HG03565 (cell line): ENCODE data around the gene GDAP1L1.
"Not testable (repeated sequence)": the region's sequence is repeated elsewhere in the genome, so short reads cannot be mapped to it uniquely, and the experiment has no call there.

Experiments used
- ATAC-seq: cut with Tn5 transposase; IDR thresholded peaks from one replicate; pipeline ENCODE4 v1.9.1; 2021; ENCODE audit warnings: mild to moderate bottlenecking, moderate library complexity; ENCODE audit not compliant: unreplicated experiment

The GDAP1L1 gene

GRCh38 chr20:44299011-44299535 lies 52.0 kb downstream of the GDAP1L1 start:
- not testable (repeated sequence) for ATAC-seq

- no peak for ATAC-seq
These were observed 54.2 kb downstream of the GDAP1L1 start for GRCh38 chr20:44301285-44301684.

GRCh38 chr20:44302026-44302669 lies 55.0 kb downstream of the GDAP1L1 start:
- no peak for ATAC-seq

- no peak for ATAC-seq
These were observed 55.6 kb downstream of the GDAP1L1 start for GRCh38 chr20:44302736-44303135.

- ATAC-seq, result no peak
These were observed 57.3 kb downstream of the GDAP1L1 start for GRCh38 chr20:44304383-44304782.

- ATAC-seq, result no peak
These were observed 59.8 kb downstream of the GDAP1L1 start for GRCh38 chr20:44306927-44307326.

GRCh38 chr20:44309763-44310663 lies 62.9 kb downstream of the GDAP1L1 start:
- no peak for ATAC-seq

GRCh38 chr20:44310664-44311639 lies 63.8 kb downstream of the GDAP1L1 start, which contains the start of gene FITM2:
FITM2 (minus strand) TSS chr20:44311202; CDS start chr20:44311148, 54 bp downstream.
- peak; percentile 86 for ATAC-seq

- ATAC-seq, result no peak
These were observed 67.8 kb downstream of the GDAP1L1 start for GRCh38 chr20:44314870-44315269.

GRCh38 chr20:44319839-44320422 lies 72.8 kb downstream of the GDAP1L1 start:
- no peak for ATAC-seq

GRCh38 chr20:44324343-44324742 lies 77.2 kb downstream of the GDAP1L1 start:
- ATAC-seq, result no peak

- no peak for ATAC-seq
These were observed 79.5 kb downstream of the GDAP1L1 start for GRCh38 chr20:44326391-44327159.

GRCh38 chr20:44327748-44328147 lies 80.6 kb downstream of the GDAP1L1 start:
- not testable (repeated sequence) for ATAC-seq

- ATAC-seq, result no peak
These were observed 81.3 kb downstream of the GDAP1L1 start for GRCh38 chr20:44328428-44328827.
